ENCODE data around the gene ARHGEF3.

ARHGEF3 gene, protein sequence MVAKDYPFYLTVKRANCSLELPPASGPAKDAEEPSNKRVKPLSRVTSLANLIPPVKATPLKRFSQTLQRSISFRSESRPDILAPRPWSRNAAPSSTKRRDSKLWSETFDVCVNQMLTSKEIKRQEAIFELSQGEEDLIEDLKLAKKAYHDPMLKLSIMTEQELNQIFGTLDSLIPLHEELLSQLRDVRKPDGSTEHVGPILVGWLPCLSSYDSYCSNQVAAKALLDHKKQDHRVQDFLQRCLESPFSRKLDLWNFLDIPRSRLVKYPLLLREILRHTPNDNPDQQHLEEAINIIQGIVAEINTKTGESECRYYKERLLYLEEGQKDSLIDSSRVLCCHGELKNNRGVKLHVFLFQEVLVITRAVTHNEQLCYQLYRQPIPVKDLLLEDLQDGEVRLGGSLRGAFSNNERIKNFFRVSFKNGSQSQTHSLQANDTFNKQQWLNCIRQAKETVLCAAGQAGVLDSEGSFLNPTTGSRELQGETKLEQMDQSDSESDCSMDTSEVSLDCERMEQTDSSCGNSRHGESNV

DNA sequence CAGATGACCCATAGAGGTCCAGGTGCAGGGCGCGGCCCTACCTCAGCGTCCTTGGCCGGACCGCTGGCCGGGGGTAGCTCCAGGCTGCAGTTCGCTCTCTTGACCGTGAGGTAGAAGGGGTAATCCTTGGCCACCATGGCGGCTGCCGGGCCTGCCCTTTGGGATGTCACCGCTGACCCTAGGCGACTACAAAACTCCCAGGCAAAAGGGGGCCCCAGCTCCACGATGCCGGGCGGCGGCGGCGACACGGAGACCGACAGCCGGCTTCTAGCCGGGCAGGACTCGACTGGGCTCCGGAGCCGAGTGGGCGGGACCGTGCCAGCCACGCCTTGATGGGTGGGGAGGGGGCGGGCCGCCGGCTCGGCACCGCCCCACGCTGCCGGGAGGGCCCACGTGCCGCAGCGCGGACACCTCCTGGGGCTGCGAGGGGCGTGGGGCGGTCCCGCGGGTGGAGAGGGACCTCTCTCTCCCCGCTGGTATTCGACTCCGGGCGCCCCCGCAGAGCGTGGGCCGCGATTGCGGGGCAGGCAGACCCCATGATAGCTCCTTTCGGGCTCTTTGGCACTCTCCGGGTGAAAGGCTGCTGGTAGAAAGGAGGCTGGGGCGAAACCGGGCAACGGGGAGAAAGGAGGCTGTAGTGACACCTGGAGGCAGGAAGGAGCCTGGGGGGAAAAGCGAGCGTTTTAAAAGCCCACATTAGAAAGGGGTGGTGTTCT, at the start of gene ARHGEF3:
TSS of gene ARHGEF3 (minus strand) at position 288 of the 716 bp plus-strand sequence. CDS start at position 137, 151 bp downstream.
- DNase-seq (ENCODE audit: low spot score) = peak; percentile 89

DNA sequence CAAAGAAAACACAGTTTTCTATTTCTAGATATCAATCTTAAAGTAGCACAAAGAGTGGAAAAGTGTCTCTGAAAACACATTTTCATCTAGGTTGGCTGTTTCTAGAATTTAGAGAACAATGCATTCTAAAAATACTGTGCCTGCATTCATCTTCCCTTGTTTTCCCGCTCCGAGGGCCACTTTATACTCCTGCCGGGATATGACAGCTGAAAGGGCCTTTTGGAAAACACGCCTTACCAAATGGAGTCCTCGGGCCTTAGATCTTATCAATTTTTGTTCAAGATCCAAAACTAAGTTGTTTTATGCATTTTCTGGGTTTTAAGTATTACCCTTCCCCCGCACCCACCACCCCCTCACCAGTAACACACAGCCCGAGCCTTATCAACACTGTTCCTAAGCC, 47.9 kb upstream of the ARHGEF3 start:
- no peak for DNase-seq (ENCODE audit: low spot score)

- DNase-seq (ENCODE audit: low spot score) = no peak
Measured at GRCh38 chr3:56845505-56845904, 43.8 kb upstream of the ARHGEF3 start.

DNA sequence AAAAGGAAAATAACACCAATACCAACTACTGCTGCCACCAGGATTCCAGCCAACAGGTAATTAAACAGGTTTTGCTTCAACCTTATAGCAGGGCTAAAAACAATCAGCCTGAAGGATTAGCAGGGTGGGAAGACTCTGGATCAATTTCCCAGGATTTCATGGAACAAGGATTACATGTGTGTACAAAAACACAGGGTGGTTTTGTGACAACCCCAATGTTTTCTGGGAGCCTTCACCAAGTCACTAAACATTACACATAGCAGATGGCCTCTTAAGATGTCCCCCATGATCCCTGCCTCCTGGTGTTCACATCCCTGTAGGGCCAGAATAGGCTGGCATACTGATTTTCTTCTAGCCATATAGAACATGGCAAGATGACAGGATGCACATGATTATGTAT, 42.8 kb upstream of the ARHGEF3 start:
- no peak for DNase-seq (ENCODE audit: low spot score)

DNA sequence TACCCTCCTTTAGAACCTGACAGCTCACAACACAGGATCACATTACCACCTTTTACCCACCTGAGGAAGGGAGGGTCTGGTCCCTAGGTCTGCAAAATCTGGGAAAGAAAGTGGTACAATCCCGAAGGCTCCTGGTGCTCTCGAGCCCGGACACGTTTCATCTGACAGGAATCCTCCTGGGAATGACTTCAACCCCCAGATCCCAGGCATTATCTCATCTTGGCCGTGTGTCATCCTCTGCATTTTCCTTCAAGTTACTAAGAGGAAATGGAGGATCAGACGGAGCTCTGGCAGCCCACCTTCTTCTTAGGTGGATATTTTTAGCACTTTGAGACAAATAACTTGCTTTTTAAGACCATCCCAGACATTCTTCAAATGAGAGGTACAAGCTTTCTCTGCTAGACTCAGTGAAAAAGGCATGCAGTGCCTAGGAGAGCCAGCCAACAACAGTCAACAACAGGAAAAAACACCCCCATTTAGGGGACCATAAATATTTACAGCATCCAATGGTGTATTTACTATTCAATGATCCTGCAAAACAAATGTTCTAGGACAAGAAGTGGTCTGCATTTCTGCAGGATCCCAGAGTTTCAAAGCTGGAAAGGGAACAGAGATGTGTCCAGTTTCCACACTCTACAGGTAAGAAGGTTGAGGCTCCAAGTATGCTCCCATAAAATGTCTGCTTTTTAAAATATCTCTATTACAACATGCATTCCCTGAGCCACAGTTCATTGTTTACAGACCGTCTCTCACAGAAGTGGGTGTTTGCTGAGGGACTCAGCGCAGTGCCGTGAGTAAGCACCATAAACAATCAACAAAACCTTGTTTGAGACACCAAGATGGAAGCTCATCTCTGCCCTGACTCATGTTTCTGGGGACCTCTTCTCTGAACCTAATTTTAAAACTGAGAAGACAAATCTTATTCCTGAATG, 38.3 kb upstream of the ARHGEF3 start:
- DNase-seq (ENCODE audit: low spot score) = no peak

DNA sequence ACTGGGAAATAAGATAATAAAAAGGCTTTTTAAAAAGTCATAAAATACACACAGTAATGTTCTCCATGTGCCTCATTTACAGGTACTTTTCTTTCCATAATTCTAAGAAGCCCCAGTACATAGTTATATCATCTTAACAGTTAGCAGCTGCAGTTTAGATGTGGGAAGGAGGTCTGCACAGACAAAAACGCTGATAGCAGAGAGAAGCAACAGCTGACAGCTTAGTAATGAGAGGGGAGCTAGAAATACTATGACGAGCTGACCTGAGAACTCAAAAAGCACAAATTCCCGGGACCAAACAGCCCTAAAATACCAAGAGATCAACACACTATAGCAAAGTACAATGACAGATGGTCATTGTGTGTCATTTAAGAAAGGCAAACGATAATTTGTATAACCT, 36.7 kb upstream of the ARHGEF3 start:
- no peak for DNase-seq (ENCODE audit: low spot score)

DNA sequence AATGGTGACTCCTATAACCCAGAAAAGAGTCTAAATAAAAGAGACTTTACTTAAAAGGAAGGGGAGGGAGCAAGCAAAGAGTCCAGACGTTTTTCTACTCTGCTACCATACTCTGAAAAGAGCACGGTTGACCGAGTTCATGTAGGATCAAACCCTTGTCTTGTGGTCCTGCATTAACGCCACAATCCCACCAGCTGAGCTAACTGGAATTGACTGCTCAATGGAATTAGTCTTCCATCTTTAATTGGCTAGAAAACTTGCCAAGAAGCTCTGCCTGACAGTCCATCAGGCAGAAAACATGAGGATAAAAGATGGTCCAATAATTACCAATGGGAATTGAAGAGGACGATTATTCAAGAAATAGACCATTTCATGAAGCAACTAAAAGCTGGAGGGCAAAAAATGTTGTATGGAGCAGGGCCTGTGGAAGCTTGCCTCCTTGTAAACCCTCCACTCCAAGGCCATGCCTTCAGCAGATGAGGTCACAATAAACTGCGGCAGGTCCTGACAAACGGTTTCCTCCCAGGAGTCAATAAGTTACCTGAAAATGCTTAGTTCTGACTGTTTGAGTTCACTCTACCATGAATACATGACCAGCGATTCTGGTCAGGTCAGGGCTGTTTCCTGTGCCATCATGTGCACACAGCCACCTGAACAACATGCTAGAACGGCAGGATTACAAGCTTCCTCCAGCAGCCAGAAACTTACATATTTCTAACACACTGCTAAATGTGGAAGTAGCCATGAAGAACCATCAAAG, 35.6 kb upstream of the ARHGEF3 start:
- DNase-seq (ENCODE audit: low spot score) = no peak

DNA sequence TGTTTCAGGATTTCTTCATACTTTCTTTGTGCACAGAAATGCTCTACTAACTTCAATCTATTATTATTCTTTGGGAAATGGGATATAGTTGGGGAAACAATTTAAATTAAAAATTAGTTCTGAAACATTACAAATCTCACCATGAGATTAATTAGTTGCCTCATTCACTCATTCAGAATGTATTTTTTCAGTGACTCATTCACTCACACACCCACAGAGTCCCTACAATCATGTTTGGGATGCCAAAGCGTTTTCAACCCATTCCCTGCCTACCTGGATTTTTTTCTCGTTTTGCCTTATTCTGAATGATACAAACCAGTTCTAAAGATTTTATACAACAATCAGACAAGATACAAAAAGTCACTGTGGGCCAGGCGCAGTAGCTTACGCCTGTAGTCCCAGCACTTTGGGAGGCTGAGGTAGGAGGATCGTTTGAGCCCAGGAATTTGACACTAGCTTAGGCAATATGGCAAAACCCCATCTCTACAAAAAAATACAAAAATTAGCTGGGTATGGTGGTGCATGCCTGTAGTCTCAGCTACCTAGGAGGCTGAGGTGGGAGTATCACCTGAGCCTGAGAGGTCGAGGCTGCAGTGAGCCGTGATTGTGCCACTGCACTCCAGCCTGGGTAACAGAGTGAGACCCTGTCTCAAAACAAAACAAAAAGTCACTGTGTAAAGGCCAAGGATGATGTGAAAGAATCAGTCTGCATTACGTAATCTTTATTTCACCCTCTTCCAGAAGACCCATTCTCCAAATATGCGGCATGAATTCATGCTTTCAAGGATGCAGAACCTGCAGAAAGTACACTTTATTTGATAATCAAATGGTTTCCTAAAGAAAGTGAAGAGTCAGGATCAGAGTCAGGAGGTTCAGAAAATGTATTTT, 34.8 kb upstream of the ARHGEF3 start:
- no peak for DNase-seq (ENCODE audit: low spot score)

- DNase-seq (ENCODE audit: low spot score) = no peak
Measured at GRCh38 chr3:56835650-56836227, 34.0 kb upstream of the ARHGEF3 start.

DNA sequence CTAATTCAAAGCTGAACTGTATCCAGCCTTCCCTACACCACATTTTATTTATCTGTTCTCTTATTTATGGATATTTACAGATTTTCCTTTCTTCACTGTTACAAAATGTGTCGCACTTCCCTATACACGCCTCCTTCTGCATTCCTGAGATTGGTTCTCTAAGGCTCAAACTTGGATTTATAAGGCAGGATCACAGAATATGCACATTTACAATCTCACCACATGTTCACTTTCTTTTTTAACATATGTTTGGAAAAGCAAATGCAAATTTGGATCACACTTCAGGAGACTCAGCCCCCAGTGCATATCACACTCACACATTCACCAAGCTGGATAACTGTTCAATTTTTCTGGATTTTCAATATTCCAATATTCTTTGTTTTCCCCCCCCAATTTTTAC, 31.8 kb upstream of the ARHGEF3 start:
- no peak for DNase-seq (ENCODE audit: low spot score)

- DNase-seq (ENCODE audit: low spot score) = no peak
Measured at GRCh38 chr3:56833022-56833421, 31.3 kb upstream of the ARHGEF3 start.

- no peak for DNase-seq (ENCODE audit: low spot score)
Measured at GRCh38 chr3:56831572-56831971, 29.8 kb upstream of the ARHGEF3 start.

DNA sequence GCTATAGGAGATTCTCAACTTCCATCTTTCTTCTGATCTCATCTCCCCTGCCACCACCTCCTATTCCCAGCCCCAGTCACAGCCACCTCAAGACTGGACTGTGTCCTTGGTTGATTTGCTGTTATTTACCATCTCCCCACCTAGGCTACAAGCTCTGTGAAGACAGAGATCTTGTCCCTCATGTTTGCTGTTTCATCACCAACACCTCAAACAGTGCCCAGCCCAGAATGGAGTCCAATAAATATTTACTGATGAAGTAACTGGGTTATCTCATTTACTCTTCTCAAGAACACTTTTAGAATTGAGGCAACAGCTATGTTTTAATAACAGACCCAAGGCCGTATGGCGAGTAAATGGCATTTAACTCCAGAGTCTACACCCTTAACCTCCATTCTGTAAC, 29.1 kb upstream of the ARHGEF3 start:
- no peak for DNase-seq (ENCODE audit: low spot score)

DNA sequence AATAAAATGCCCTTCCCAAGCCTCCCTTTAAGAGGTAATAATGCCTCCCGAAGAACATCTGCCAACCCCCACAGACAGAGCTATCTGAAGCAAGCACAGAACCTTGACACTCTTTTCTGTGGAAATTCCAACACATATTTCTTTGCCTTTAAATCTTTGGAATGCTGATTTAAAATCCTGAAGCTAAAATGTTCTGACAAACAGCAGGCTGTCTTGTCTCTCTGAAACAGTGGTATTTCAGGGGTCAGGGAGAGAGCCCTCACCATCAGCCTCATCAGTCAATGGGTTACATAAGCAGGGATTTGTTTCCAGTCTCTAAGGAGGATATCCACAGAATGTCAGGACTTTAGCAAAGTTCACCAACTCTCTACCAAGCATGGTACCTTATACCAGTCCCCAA, 27.8 kb upstream of the ARHGEF3 start:
- DNase-seq (ENCODE audit: low spot score) = no peak

GRCh38 chr3:56826831-56827722, 25.3 kb upstream of the ARHGEF3 start:
- DNase-seq (ENCODE audit: low spot score) = peak; percentile 34

GRCh38 chr3:56825567-56826438, 24.1 kb upstream of the ARHGEF3 start:
- DNase-seq (ENCODE audit: low spot score) = no peak

DNA sequence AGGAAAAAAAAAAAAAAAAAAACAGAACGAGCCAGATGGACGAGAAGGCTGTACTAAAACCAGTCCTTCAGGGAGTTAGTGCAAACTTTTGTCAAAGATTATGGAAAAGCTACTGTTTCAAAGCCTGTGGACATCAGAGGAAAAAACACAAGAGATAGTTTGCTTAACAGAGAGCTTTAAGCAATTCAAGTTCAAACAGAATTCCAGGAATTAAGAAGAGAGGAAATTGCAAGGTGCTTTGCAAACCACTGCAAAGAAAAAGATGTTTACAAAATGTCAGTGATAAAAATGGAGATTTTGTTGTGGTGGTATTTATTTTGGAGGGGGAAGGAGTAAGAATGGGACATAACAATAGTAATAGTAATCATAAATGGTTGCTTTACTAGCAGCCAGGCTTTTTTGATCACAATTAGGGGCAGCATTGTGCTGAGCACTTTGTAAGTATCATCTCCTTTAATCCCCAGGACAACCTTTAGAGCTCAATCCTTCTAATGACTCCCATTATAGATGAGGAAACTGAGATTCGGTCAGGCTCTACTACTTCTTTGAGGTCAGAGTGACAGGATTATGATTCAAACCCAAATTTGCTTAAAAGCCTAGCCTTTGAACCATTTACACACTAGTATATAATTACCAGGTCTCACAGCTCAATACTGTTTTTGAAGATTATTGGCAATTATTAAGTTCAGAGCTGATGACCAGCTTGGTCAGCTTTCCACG, 22.4 kb upstream of the ARHGEF3 start:
- no peak for DNase-seq (ENCODE audit: low spot score)
